ENCODE data around the gene KRT16. TPM values are rescaled to one million over a fixed set of nuclear protein-coding genes. Genes with fewer than 3 reads are reported as not detected.
"Not testable (repeated sequence)": the region's sequence is repeated elsewhere in the genome, so short reads cannot be mapped to it uniquely, and the experiment has no call there.

KRT16 gene
- total RNA-seq, 6 donors from 2014 or later = not detected

DNA sequence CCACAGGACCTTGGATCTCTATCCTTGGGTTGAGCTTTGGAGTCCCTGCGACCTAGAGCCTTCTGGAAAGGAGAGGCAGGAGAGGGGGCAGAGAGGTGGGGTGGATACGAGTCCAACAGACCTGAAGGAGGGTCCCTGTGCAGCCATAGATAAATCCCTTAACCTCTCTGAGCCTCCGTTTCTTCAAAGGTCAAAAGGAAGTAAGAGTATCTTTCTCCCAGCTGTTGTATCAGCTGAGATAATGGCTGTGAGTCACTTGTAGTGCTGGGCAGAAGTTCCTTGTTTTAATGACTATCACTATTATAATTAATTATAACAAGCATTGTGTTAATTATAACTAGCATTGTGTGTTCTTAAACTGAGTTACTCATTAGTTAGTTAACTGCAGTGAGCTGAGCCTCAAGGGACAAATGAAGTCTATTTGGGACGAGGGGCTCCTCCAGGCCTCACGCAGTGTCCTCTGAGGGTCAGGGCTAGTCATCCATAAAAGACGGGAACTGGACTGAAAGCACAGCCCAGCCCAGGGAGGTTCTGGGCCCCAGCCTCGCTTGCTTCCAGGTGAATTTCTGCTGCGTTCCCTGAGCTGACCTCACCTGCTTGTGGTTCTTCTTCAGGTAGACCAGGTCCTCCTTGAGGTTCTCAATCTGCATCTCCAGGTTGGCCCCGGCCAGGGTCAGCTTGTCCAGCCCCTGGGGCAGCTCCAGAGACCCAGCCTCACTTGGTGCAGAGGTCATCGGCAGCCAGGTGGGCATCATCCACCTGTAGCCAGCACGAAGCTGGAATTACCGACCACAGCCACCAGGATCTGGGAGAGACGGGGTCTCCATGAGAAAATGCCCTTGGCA lies 17.5 kb upstream of the KRT16 start:
- ATAC-seq (ENCODE audit: low FRiP score in 2 of 2) (no peak), DNase-seq (no peak)
- Histone ChIP-seq H3K27me3 (no peaks in the 10 kb centered on the region), H3K9me3 (no peaks in the 10 kb centered on the region), H3K27ac (no peak overlapping the region), H3K36me3 (no peaks in the 10 kb centered on the region), H3K4me3 (no peak overlapping the region), H3K4me1 (peaks cover 0 to 2% (median under 1%) of the 10 kb centered on the region in 4 donors)
- TF ChIP-seq EP300 (IDR thresholded peaks at IDR 0.05) (no peak), POLR2AphosphoS5 (IDR thresholded peaks at IDR 0.05) (no peak), POLR2A (IDR thresholded peaks at IDR 0.05) (no peak)
- TF ChIP-seq, protein P1, sequence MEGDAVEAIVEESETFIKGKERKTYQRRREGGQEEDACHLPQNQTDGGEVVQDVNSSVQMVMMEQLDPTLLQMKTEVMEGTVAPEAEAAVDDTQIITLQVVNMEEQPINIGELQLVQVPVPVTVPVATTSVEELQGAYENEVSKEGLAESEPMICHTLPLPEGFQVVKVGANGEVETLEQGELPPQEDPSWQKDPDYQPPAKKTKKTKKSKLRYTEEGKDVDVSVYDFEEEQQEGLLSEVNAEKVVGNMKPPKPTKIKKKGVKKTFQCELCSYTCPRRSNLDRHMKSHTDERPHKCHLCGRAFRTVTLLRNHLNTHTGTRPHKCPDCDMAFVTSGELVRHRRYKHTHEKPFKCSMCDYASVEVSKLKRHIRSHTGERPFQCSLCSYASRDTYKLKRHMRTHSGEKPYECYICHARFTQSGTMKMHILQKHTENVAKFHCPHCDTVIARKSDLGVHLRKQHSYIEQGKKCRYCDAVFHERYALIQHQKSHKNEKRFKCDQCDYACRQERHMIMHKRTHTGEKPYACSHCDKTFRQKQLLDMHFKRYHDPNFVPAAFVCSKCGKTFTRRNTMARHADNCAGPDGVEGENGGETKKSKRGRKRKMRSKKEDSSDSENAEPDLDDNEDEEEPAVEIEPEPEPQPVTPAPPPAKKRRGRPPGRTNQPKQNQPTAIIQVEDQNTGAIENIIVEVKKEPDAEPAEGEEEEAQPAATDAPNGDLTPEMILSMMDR (IDR thresholded peaks at IDR 0.05) = no peak
- WGBS, 2 donors = 77 to 78% methylated on average over 9 to 13 of the region's 13 CpGs

DNA sequence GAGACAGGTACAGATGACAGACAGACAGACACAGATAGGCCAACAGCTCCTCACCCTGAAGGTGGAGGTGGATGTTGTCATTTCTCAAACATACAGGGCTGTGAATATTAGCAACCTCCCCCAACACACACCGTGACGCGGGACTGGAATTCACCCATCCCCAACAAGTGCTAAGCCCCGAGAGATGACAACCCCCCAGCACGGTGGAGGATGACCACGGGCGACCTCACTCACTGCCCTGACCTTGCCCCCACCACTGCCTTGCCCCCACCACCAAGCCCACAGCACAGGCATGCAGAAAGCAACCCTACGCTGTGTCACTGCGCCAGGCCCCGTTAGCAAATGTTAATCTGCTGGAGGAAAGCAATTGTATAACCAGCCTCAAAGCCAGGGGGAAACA lies 16.7 kb upstream of the KRT16 start:
- H3K4me3 ChIP-seq = no peak overlapping the region
- H3K9me3 ChIP-seq = no peaks in the 10 kb centered on the region
- 78% methylated on average over 9 to 10 of the region's 10 CpGs for WGBS, 2 donors
- H3K4me1 ChIP-seq = peaks cover 0 to 4% (median 2%) of the 10 kb centered on the region in 4 donors
- no peaks in the 10 kb centered on the region for H3K27me3 ChIP-seq
- ATAC-seq (ENCODE audit: low FRiP score in 2 of 2) (no peak), DNase-seq (no peak)
- no peak for TF ChIP-seq EP300 (IDR thresholded peaks at IDR 0.05)
- no peak for TF ChIP-seq POLR2A (IDR thresholded peaks at IDR 0.05)
- TF ChIP-seq, protein P1 (IDR thresholded peaks at IDR 0.05) = no peak
- no peak for TF ChIP-seq POLR2AphosphoS5 (IDR thresholded peaks at IDR 0.05)
- no peaks in the 10 kb centered on the region for H3K36me3 ChIP-seq
- H3K27ac ChIP-seq = no peak overlapping the region

DNA sequence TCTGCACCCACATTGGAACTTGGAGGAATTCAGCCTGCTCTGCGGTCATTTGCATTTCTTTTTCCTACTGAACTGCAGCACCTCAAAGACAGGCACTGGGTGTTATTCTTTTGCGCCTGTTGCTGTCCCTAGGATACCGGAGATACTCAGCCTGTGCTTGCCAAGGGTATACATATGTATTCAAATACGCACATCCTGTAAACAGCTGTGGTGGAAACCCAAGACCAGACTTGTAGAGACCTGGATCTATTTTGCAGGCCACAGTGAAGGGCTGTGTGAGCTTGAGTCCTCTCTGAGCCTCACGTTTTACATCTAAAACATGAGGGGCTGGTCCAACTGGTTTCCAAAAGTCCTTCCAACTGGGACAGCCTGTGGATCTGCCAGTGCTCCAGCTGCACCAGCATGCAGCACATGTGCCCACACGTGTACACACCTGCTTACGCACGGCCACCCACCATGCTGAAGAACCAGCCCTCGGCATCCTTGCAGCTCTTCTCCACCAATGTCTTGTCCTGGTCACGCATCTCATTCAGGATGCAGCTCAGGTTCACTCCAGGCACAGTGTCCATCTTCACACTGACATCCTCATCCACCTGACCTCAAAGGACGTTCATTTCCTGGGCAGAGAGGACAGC lies 16.2 kb upstream of the KRT16 start:
- H3K9me3 ChIP-seq; H3K27me3 ChIP-seq; DNase-seq; H3K4me1 ChIP-seq; H3K4me3 ChIP-seq; ATAC-seq (ENCODE audit: low FRiP score in 2 of 2); H3K27ac ChIP-seq; H3K36me3 ChIP-seq: not testable (repeated sequence)
- WGBS, 2 donors = 78 to 82% methylated on average over 11 of the region's 11 CpGs

DNA sequence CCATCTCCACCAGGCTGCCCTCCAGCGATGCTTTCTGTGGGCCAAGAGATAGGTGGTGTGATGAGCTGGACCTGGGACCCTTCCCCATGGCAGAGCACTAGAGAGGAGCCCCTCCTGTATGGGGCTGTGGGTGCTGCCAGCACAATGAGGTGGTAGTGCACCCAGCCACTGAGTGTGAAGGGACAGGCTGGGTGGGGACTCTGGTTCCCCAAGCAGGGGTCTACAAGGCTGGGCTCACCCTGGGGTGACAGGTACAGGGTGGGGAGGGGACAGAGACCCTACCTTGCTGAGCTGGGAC lies 15.5 kb upstream of the KRT16 start:
- not testable (repeated sequence) for H3K27me3 ChIP-seq, DNase-seq, H3K4me1 ChIP-seq, H3K36me3 ChIP-seq, H3K27ac ChIP-seq, H3K4me3 ChIP-seq, H3K9me3 ChIP-seq
- ATAC-seq (ENCODE audit: low FRiP score in 2 of 2) = peak in 1 of 2 donors; percentile 16
- 88% methylated on average over 1 of the region's 1 CpG; no CpG with 5 or more reads in 1 of the 2 donors for WGBS, 2 donors

DNA sequence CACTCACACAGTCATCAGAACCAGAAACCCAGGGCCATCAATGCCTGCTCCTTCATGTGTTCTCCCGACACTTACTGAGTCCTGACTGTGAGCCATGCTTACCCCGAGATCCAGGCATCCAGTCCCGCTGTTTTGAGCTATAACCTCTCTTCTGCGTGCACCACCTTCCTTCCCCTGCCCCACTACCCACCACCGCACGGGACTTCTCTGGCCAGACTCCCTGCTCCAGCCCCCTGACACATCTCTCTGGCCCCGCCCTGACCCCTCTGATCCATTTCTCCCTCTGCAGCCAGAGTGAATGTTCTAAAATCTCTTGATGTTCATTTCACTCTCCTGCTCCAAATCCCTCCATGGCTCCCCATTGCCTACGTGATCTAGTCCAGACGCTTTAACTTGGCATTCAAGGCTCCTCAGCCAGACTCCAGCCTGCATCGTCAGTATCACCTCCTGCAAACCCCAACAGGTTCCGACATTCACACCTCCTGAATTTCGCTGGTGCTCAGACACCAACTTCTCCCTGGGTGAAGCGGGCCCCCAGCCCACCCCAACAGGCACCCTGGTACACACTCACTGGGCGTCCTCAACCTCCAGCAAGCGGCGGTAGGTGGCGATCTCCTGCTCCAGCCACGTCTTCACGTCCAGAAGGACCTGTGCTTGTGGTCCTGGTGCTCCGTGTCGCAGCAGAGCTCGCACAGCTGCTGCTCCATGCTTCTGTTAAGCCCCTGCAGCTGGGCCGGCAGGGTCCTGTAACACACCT lies 14.9 kb upstream of the KRT16 start:
- 83 to 88% methylated on average over 18 to 23 of the region's 23 CpGs for WGBS, 2 donors
- Histone ChIP-seq H3K4me1 (peaks cover 0 to 6% (median 3%) of the 10 kb centered on the region in 4 donors), H3K36me3 (no peaks in the 10 kb centered on the region), H3K27me3 (no peaks in the 10 kb centered on the region), H3K9me3 (no peaks in the 10 kb centered on the region), H3K4me3 (no peak overlapping the region), H3K27ac (no peak overlapping the region)
- TF ChIP-seq POLR2AphosphoS5 (IDR thresholded peaks at IDR 0.05) (no peak), EP300 (IDR thresholded peaks at IDR 0.05) (no peak), POLR2A (IDR thresholded peaks at IDR 0.05) (no peak)
- TF ChIP-seq, protein P1 (IDR thresholded peaks at IDR 0.05) = no peak
- DNase-seq (no peak), ATAC-seq (ENCODE audit: low FRiP score in 2 of 2) (no peak)

DNA sequence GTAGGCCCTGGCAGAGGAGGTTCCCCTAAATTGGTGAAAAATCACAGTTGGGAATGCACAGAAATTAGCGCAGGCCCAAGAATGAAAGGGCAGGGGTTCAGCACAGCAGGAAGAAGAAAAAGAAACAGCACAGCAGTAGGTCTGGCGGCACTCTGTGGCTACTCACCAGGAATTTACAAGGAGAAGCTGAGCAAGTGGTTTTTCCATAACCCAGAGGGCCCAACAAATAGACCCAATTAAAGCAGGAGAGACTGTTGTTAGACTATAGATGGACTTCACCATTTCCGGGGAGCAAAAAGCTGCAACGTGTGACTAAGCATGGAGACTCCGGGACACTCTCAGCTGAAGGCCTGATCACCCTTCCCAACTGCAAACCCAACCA lies 14.3 kb upstream of the KRT16 start:
- 67 to 88% methylated on average over 3 to 5 of the region's 5 CpGs for WGBS, 2 donors
- not testable (repeated sequence) for H3K36me3 ChIP-seq; ATAC-seq (ENCODE audit: low FRiP score in 2 of 2); H3K4me1 ChIP-seq; H3K27me3 ChIP-seq; DNase-seq; H3K9me3 ChIP-seq; H3K4me3 ChIP-seq; H3K27ac ChIP-seq

DNA sequence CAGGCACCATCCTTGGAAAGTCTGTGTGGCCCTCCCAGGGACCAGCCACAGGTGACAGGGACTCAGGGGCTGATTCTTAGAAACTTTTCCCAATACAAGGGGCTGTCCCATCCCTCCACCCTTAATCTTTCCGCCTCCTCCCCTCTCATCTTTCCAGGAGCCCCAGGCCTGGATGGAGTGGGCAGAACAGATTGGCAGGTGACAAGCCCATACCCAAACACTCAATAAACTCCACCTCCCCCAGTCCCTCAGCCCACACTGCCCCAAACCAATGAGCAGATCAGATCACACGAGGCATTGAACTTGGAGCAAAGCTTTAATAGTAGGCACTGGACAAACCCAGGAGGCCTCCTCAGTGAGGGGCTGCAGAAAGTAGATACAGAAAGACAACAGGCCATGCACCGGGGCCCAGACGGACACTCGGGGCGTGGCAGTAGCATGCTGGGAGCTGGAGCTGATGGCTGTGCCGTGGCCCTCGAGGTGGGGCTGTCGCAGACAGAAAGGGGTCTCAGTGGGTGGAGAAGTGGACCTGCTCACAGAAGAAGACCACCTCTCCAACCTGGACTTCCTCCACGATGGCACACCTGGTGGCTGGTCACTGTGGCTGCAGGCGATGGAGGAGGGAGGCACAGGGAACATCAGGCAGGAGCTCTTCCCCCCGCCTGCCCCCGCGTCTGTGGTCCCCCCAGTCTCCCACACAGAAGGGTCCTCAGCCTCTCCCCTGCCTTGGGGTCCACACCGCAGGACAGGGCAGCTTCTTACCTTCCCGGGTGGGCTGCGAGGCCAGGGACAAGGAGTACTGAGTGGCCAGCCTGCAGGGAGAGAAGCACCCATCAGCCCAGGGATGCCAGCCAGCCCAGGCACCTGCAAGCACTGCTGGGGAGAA lies 13.7 kb upstream of the KRT16 start:
- H3K9me3 ChIP-seq; H3K36me3 ChIP-seq; H3K4me3 ChIP-seq; H3K4me1 ChIP-seq; H3K27me3 ChIP-seq; DNase-seq; ATAC-seq (ENCODE audit: low FRiP score in 2 of 2); H3K27ac ChIP-seq: not testable (repeated sequence)
- WGBS, 2 donors = 78 to 81% methylated on average over 11 to 17 of the region's 17 CpGs
